ENCODE results near the gene LTV1. TPM values are rescaled to one million over a fixed set of nuclear protein-coding genes. Genes with fewer than 3 reads are reported as not detected.

LTV1 gene
- total and polyA plus RNA-seq, 2 of the 8 experiments (the other 6 are each of a cell fraction or from before 2014, with no cell fraction given), result 8.0 to 46.9 TPM

- no peak for DNase-seq (ENCODE audit: low read depth in 1 of 2, low spot score in 2 of 2)
- H3K56ac ChIP-seq (replicated peaks; ENCODE audit: insufficient read length, low read depth, low read length), result no peak overlapping the region
- no peak overlapping the region for H2BK20ac ChIP-seq (ENCODE audit: low read length)
- no peaks in the 10 kb centered on the region for H3K79me2 ChIP-seq (ENCODE audit: control insufficient read depth in 1 of 2, insufficient read depth in 2 of 2, low read length in 2 of 2)
- H3K36me3 ChIP-seq (ENCODE audit: control insufficient read depth in 2 of 4, insufficient read depth in 4 of 4, low read length in 3 of 4), result no peaks in the 10 kb centered on the region
- H2AFZ ChIP-seq (ENCODE audit: low read length), result no peak overlapping the region
- no peaks in the 10 kb centered on the region; the same call in 1 of the 2 replicates for H3K23me2 ChIP-seq (ENCODE audit: low read depth, low read length)
- H2BK15ac ChIP-seq (ENCODE audit: low read length), result no peak overlapping the region
- H2AK5ac ChIP-seq (ENCODE audit: low read depth, low read length), result no peak overlapping the region
- no peak overlapping the region for H4K91ac ChIP-seq (replicated peaks; ENCODE audit: insufficient read length, low read length)
- H4K8ac ChIP-seq (ENCODE audit: extremely low read depth, insufficient read depth, low read length), result no peak overlapping the region
- no peaks in the 10 kb centered on the region for H3K27me3 ChIP-seq (replicated peaks in 1 of 4; ENCODE audit: control insufficient read depth in 3 of 4, extremely low read depth in 1 of 4, insufficient read depth in 3 of 4, low read length in 3 of 4)
- H4K5ac ChIP-seq (ENCODE audit: insufficient read length, low read depth, low read length), result no peak overlapping the region
- no peaks in the 10 kb centered on the region for H3K9me3 ChIP-seq (ENCODE audit: insufficient read depth in 2 of 2, low read depth in 1 of 2, low read length in 1 of 2)
- H2BK12ac ChIP-seq (ENCODE audit: low read depth, low read length), result no peak overlapping the region
- H3K9ac ChIP-seq (replicated peaks in 1 of 4; ENCODE audit: extremely low read depth in 1 of 4, low read depth in 3 of 4, low read length in 3 of 4), result no peak overlapping the region
- peaks cover 0 to 7% (median 0%) of the 10 kb centered on the region in 4 experiments; a peak in 2 of 7 replicates for H3K4me1 ChIP-seq (replicated peaks in 1 of 4; ENCODE audit: control insufficient read depth in 3 of 4, insufficient read depth in 4 of 4, low read length in 3 of 4)
- ChIA-PET POLR2A (ENCODE audit: partially characterized antibody) (no interaction called here), CTCF (ENCODE audit: partially characterized antibody) (interaction anchor here (2.8 kb wide), 1 partner anchor 45 kb away, joined by 10 read pairs; no protein-coding TSS in a partner anchor)
- no peaks in the 10 kb centered on the region for H4K20me1 ChIP-seq (replicated peaks in 1 of 2; ENCODE audit: control insufficient read depth in 1 of 2, insufficient read depth in 2 of 2, low read length in 2 of 2)
- no peak overlapping the region for H3K27ac ChIP-seq (ENCODE audit: low read depth, low read length)
- no peak overlapping the region for H3K23ac ChIP-seq (ENCODE audit: insufficient read length)
- no peak overlapping the region for H2BK120ac ChIP-seq (replicated peaks; ENCODE audit: low read depth, low read length)
- no peak overlapping the region for H3K14ac ChIP-seq (ENCODE audit: insufficient read length)
- no peaks in the 10 kb centered on the region for H3K79me1 ChIP-seq (ENCODE audit: low read depth, low read length)
- no peak overlapping the region for H3K4me3 ChIP-seq (ENCODE audit: extremely low read depth in 1 of 4, insufficient read depth in 2 of 4, low read depth in 3 of 4, low read length in 4 of 4)
- FAIRE-seq, result no peak
- no peak overlapping the region for H3K4ac ChIP-seq (replicated peaks; ENCODE audit: insufficient read length, low read depth, low read length)
- H3K18ac ChIP-seq (ENCODE audit: extremely low read depth, low read length), result no peak overlapping the region
- 100% methylated on average over 1 of the region's 1 CpG; no CpG with 5 or more reads in 1 of the 2 experiments for WGBS, 2 experiments (ENCODE audit: extremely low coverage in 1 of 2, insufficient coverage in 1 of 2, insufficient read length in 1 of 2, insufficient replicate concordance in 2 of 2, low coverage in 1 of 2, low lambda C conversion rate in 2 of 2, missing lambda C conversion rate in 1 of 2)
- no peak overlapping the region for H2BK5ac ChIP-seq (ENCODE audit: low read depth, low read length)
- no peak overlapping the region for H3K4me2 ChIP-seq (ENCODE audit: insufficient read depth in 1 of 2, low read depth in 2 of 2, low read length in 2 of 2)
- TF ChIP-seq CHD1 (IDR thresholded peaks at IDR 0.05; ENCODE audit: low read depth, low read length), result no peak
- TF ChIP-seq SAP30 (IDR thresholded peaks at IDR 0.05; ENCODE audit: insufficient read depth, insufficient replicate concordance, low read length), result no peak
- no peak for TF ChIP-seq ASH2L (IDR thresholded peaks at IDR 0.05; ENCODE audit: low read length)
- no peak for TF ChIP-seq SUZ12 (IDR thresholded peaks at IDR 0.05; ENCODE audit: low read length)
- TF ChIP-seq RNF2 (IDR thresholded peaks at IDR 0.05; ENCODE audit: borderline replicate concordance, low read depth, low read length, missing control alignments, poor library complexity, severe bottlenecking), result no peak
- no peak for TF ChIP-seq GTF2F1 (IDR thresholded peaks at IDR 0.05; ENCODE audit: borderline replicate concordance, low read depth, low read length)
- TF ChIP-seq CEBPB (IDR thresholded peaks at IDR 0.05; ENCODE audit: low read depth, low read length), result no peak
- TF ChIP-seq CBX5 (IDR thresholded peaks at IDR 0.05; ENCODE audit: low read depth, low read length), result no peak
- TF ChIP-seq FOSL1 (IDR thresholded peaks at IDR 0.05; ENCODE audit: insufficient read depth, low read depth, low read length), result no peak
- TF ChIP-seq JUND (IDR thresholded peaks at IDR 0.05; ENCODE audit: low read length), result no peak
- no peak for TF ChIP-seq RAD21 (IDR thresholded peaks at IDR 0.05 in 1 of 2, conservative IDR thresholded peaks at IDR 0.05 in 1 of 2; ENCODE audit: low read depth in 2 of 2, low read length in 2 of 2)
These were observed 51.5 kb downstream of the LTV1 start for GRCh38 chr6:143894655-143895054.

All from H1 (cell line).